IMR-90 (cell line): ENCODE data around the gene AUNIP. TPM values are rescaled to one million over a fixed set of nuclear protein-coding genes. Genes with fewer than 3 reads are reported as not detected.

Source experiments
- ATAC-seq: fragments of 200-7000 bp; cut with Tn5 transposase; 2 replicates; pipeline ENCODE4 v1.9.1; 2020; ENCODE audit warnings: low read depth, mild to moderate bottlenecking, moderate library complexity
- BruUV-seq: library from RNA; stranded (reverse); fragments of 400-500 nt; replicated peaks from 2 replicates; lab custom pipeline; 2021; lab: Mats Ljungman, UMichigan
- CTCF ChIA-PET: fragments of 300-600 bp; formaldehyde crosslinking; extraction: SDS; loops from one replicate; lab custom pipeline; 2021; ENCODE audit warnings: antibody characterized with exemption; lab: Yijun Ruan, JAX
- POLR2A ChIA-PET: fragments of 300-600 bp; sonication (Branson Sonifier 250); formaldehyde crosslinking; loops from one replicate; lab custom pipeline; 2022; ENCODE audit warnings: antibody characterized with exemption; ENCODE audit not compliant: unreplicated experiment; lab: Charles Lee
- DNase-seq: peaks from one replicate; pipeline ENCODE4 v3.0.0; 2013
- H2AFZ ChIP-seq: replicated peaks from 2 replicates; pipeline ENCODE3; 2013; ENCODE audit warnings: low read length, mild to moderate bottlenecking; ENCODE audit not compliant: poor library complexity
- H2AK5ac ChIP-seq: 2 replicates; pipeline ENCODE4 v1.6.1; 2013; ENCODE audit warnings: low read depth, low read length, inconsistent platforms
- H2AK9ac ChIP-seq: replicated peaks from 2 replicates; pipeline ENCODE3; 2013; ENCODE audit warnings: mild to moderate bottlenecking, low read depth, low read length, moderate library complexity; ENCODE audit not compliant: poor library complexity
- H2BK120ac ChIP-seq: 2 replicates; pipeline ENCODE4 v1.6.1; 2013; ENCODE audit warnings: low read depth, low read length, inconsistent platforms
- H2BK15ac ChIP-seq: 3 replicates; pipeline ENCODE4 v1.6.1; 2013; ENCODE audit warnings: low read depth, low read length, inconsistent platforms
- H2BK20ac ChIP-seq: 2 replicates; pipeline ENCODE4 v1.6.1; 2013; ENCODE audit warnings: low read depth, mild to moderate bottlenecking, inconsistent platforms, low read length, moderate library complexity
- H2BK5ac ChIP-seq: 2 replicates; pipeline ENCODE4 v1.6.1; 2013; ENCODE audit warnings: mild to moderate bottlenecking, low read depth, low read length, inconsistent platforms; ENCODE audit not compliant: poor library complexity, severe bottlenecking
- H3K14ac ChIP-seq: replicated peaks from 2 replicates; pipeline ENCODE4 v1.6.1; 2013; ENCODE audit warnings: low read depth, low read length, inconsistent platforms
- H3K18ac ChIP-seq: 2 replicates; pipeline ENCODE4 v1.6.1; 2013; ENCODE audit warnings: low read depth, low read length, control low read depth
- H3K23ac ChIP-seq: 2 replicates; pipeline ENCODE4 v1.6.1; 2013; ENCODE audit warnings: low read depth, low read length, inconsistent platforms
- H3K27ac ChIP-seq: 2 replicates; pipeline ENCODE4 v1.5.1; 2013; ENCODE audit warnings: mild to moderate bottlenecking, control low read depth, low read length; ENCODE audit not compliant: insufficient read depth
- H3K27me3 ChIP-seq: 2 replicates; pipeline ENCODE4 v1.6.1; 2013; ENCODE audit warnings: low read length; ENCODE audit not compliant: control insufficient read depth, insufficient read depth
- H3K36me3 ChIP-seq: 2 replicates; pipeline ENCODE4 v1.6.1; 2013; ENCODE audit warnings: low read length, mixed read lengths; ENCODE audit not compliant: control insufficient read depth, insufficient read depth
- H3K4ac ChIP-seq: 2 replicates; pipeline ENCODE4 v1.6.1; 2013; ENCODE audit warnings: low read depth, low read length, inconsistent platforms
- H3K4me1 ChIP-seq: 2 replicates; pipeline ENCODE4 v1.6.1; 2013; ENCODE audit warnings: low read length, mixed read lengths; ENCODE audit not compliant: control insufficient read depth, insufficient read depth
- H3K4me2 ChIP-seq: 2 replicates; pipeline ENCODE4 v1.6.1; 2013; ENCODE audit warnings: low read depth, mild to moderate bottlenecking, control low read depth, low read length, moderate library complexity
- H3K4me3 ChIP-seq: 2 replicates; pipeline ENCODE4 v1.5.1; 2013; ENCODE audit warnings: low read depth, mild to moderate bottlenecking, control low read depth, low read length, moderate library complexity; ENCODE audit not compliant: insufficient read depth
- H3K56ac ChIP-seq: 2 replicates; pipeline ENCODE4 v1.6.1; 2013; ENCODE audit warnings: low read length, inconsistent platforms; ENCODE audit not compliant: insufficient read depth; ENCODE audit errors: extremely low read depth
- H3K79me1 ChIP-seq, 2 experiments: 2 replicates each; pipeline ENCODE4 v1.6.1; 2013; ENCODE audit warnings: low read length in 2 of 2, inconsistent platforms in 1 of 2, low read depth in 1 of 2
- H3K9ac ChIP-seq: 2 replicates; pipeline ENCODE4 v1.6.1; 2013; ENCODE audit warnings: low read depth, low read length, control low read depth
- H3K9me1 ChIP-seq: 2 replicates; pipeline ENCODE4 v1.6.1; 2013; ENCODE audit warnings: low read length, inconsistent platforms; ENCODE audit not compliant: insufficient read depth
- H3K9me3 ChIP-seq: 2 replicates; pipeline ENCODE4 v1.6.1; 2013; ENCODE audit warnings: low read length; ENCODE audit not compliant: control insufficient read depth, insufficient read depth
- H4K20me1 ChIP-seq: 2 replicates; pipeline ENCODE4 v1.6.1; 2013; ENCODE audit warnings: low read length, inconsistent platforms; ENCODE audit not compliant: insufficient read depth
- H4K5ac ChIP-seq: 2 replicates; pipeline ENCODE4 v1.6.1; 2013; ENCODE audit warnings: mild to moderate bottlenecking, low read depth, low read length, control low read depth
- H4K8ac ChIP-seq, 2 experiments: 2 replicates each; pipeline ENCODE4 v1.6.1; 2013; ENCODE audit warnings: low read depth in 2 of 2, low read length in 2 of 2, control low read depth in 1 of 2, inconsistent platforms in 1 of 2
- H4K91ac ChIP-seq: 2 replicates; pipeline ENCODE4 v1.6.1; 2013; ENCODE audit warnings: low read depth, low read length, inconsistent platforms; ENCODE audit not compliant: insufficient read depth
- CEBPB ChIP-seq: IDR thresholded peaks from 2 replicates; pipeline ENCODE4 v1.6.1; 2012; ENCODE audit warnings: low read depth, low read length, improper control_type of control experiment
- CHD1 ChIP-seq: IDR thresholded peaks from 2 replicates; pipeline ENCODE4 v1.6.1; 2012; ENCODE audit warnings: low read depth, low read length, improper control_type of control experiment
- NFE2L2 ChIP-seq: fragments of 150-350 bp; IDR thresholded peaks from 2 replicates; pipeline ENCODE4 v1.6.1; 2016; ENCODE audit warnings: low read depth, mild to moderate bottlenecking, low read length
- POLR2A ChIP-seq: IDR thresholded peaks from 2 replicates; pipeline ENCODE4 v1.6.1; 2012; ENCODE audit warnings: mild to moderate bottlenecking, low read depth, low read length
- SMC3 ChIP-seq: fragments of 150-350 bp; IDR thresholded peaks from 2 replicates; pipeline ENCODE4 v1.6.1; 2016; ENCODE audit warnings: low read depth, mild to moderate bottlenecking, antibody characterized with exemption, low read length, moderate library complexity
- WGBS, 2 experiments: methylation state at CpG; one replicate each; pipeline versions ENCODE4 v1.1.5 to v1.1.7; 2013; ENCODE audit warnings: missing lambda C conversion rate in 2 of 2; ENCODE audit not compliant: insufficient read length in 1 of 2; ENCODE audit errors: extremely low coverage in 2 of 2; 5-methylcytosine and 5-hydroxymethylcytosine counted together
- dilution Hi-C: fragments of 300-500 bp; cut with HindIII; formaldehyde crosslinking; loops from one replicate; pipeline ENCODE4 v1.14.3; 2018; ENCODE audit warnings: low sequenced_read_pairs; ENCODE audit not compliant: unreplicated experiment
- in situ Hi-C: fragments of 300-500 bp; cut with MboI; formaldehyde crosslinking; loops from 3 replicates; pipeline ENCODE4 v1.14.3; 2019; ENCODE audit warnings: low sequenced_read_pairs, inconsistent platforms, mixed read lengths
- intact Hi-C: fragments of 100-400 bp; cut with micrococcal nuclease; formaldehyde crosslinking; loops from 2 replicates; pipeline ENCODE4 v1.10.0; 2022
- polyA plus RNA-seq, 3 experiments: library from polyadenylated mRNA; depleted of rRNA; stranded (reverse); fragments of >200 nt; gene quantifications; 2 replicates each; pipeline ENCODE4 v1.2.3, GENCODE V29; 2012; ENCODE audit warnings: low replicate concordance in 1 of 3
- total RNA-seq: library from RNA; depleted of rRNA; stranded (reverse); fragments of >200 nt; gene quantifications from 2 replicates; pipeline ENCODE4 v1.2.3, GENCODE V29; 2012
- TF ChIP-seq, protein P1 (sequence below): conservative IDR thresholded peaks from 2 replicates; pipeline ENCODE4 v1.5.1; 2012; ENCODE audit warnings: mild to moderate bottlenecking, low read depth, low read length, improper control_type of control experiment

The AUNIP gene
- total and polyA plus RNA-seq, 2 of the 4 experiments (the other 2 are of a cell fraction): 2.4 to 5.0 TPM

DNA sequence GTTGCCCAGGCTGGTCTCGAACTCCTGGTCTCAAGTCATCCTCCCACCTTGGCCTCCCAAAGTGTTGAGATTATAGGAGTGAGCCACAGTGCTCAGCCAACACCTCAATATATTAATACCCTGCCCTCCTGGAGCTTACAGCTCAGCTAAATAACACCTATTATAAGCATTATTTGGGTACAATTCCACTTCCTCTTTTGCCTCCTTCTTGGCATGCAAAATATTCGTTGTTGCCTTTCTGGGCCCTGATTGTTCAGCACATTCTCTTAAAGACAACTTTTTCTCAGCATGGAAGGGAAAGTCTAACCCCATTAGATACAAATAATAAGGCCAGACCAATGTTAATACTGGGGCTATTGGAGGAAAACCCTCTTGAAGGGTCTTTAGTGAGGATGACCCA is 13.5 kb upstream of the AUNIP start:
- TF ChIP-seq NFE2L2: no peak
- TF ChIP-seq, protein P1, sequence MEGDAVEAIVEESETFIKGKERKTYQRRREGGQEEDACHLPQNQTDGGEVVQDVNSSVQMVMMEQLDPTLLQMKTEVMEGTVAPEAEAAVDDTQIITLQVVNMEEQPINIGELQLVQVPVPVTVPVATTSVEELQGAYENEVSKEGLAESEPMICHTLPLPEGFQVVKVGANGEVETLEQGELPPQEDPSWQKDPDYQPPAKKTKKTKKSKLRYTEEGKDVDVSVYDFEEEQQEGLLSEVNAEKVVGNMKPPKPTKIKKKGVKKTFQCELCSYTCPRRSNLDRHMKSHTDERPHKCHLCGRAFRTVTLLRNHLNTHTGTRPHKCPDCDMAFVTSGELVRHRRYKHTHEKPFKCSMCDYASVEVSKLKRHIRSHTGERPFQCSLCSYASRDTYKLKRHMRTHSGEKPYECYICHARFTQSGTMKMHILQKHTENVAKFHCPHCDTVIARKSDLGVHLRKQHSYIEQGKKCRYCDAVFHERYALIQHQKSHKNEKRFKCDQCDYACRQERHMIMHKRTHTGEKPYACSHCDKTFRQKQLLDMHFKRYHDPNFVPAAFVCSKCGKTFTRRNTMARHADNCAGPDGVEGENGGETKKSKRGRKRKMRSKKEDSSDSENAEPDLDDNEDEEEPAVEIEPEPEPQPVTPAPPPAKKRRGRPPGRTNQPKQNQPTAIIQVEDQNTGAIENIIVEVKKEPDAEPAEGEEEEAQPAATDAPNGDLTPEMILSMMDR: no peak
- TF ChIP-seq CEBPB: no peak
- TF ChIP-seq CHD1: no peak
- no peak for TF ChIP-seq POLR2A
- no peak for TF ChIP-seq SMC3
- dilution Hi-C loops: no loop called here
- intact Hi-C loops: no loop called here

More for the DNA sequence above, 13.5 kb upstream of the AUNIP start:
- H3K9me1 ChIP-seq: peaks cover 9% of the 10 kb centered on the region; the same call in 1 of the 2 replicates
- H4K8ac ChIP-seq: no peak overlapping the region
- H3K18ac ChIP-seq: no peak overlapping the region
- H4K20me1 ChIP-seq: 0 out of 2 replicates have a peak, but pooled peaks cover 3% of the 10 kb centered on the region
- no CpG with 5 or more reads among the region's 2 CpGs for WGBS, 2 experiments
- H3K14ac ChIP-seq: no peak overlapping the region
- ATAC-seq: no peak
- H2AK9ac ChIP-seq: no peak overlapping the region
- H3K23ac ChIP-seq: no peak overlapping the region
- no peak overlapping the region for H4K91ac ChIP-seq
- ChIA-PET CTCF (interaction anchor here (0.8 kb wide), 1 partner anchor 23 kb away, joined by 3 read pairs; no protein-coding TSS in a partner anchor), POLR2A (no interaction called here)
- peaks cover 18% of the 10 kb centered on the region for H3K4me1 ChIP-seq
- no peak overlapping the region for H2BK15ac ChIP-seq
- H3K27me3 ChIP-seq: no peaks in the 10 kb centered on the region
- no peak overlapping the region for H2BK5ac ChIP-seq
- no peak overlapping the region for H3K4me2 ChIP-seq
- no peak overlapping the region for H4K5ac ChIP-seq
- H3K56ac ChIP-seq: no peak overlapping the region
- no peak overlapping the region for H3K4me3 ChIP-seq
- H2AFZ ChIP-seq: no peak overlapping the region
- DNase-seq: no peak
- H3K27ac ChIP-seq: no peak overlapping the region
- no peak overlapping the region for H2BK20ac ChIP-seq
- no peak overlapping the region for H3K9ac ChIP-seq
- H3K4ac ChIP-seq: no peak overlapping the region
- no peaks in the 10 kb centered on the region for H3K9me3 ChIP-seq
- peaks cover 42 to 46% of the 10 kb centered on the region in 2 experiments for H3K79me1 ChIP-seq
- H3K36me3 ChIP-seq: peaks cover 15% of the 10 kb centered on the region
- H2BK120ac ChIP-seq: no peak overlapping the region
- in situ Hi-C loops: no loop called here
- BruUV-seq: TSS peak; percentile 27
- no peak overlapping the region for H2AK5ac ChIP-seq
